Erythroblast (primary cell): ENCODE data around the gene DAAM1.

ENCODE experiments used
- GATA1 ChIP-seq: IDR thresholded peaks from 2 replicates; pipeline ENCODE4 v1.6.1; 2011; ENCODE audit warnings: low read depth, mild to moderate bottlenecking, control low read depth, low read length, moderate library complexity
- POLR2A ChIP-seq: IDR thresholded peaks from 2 replicates; pipeline ENCODE4 v1.6.1; 2011; ENCODE audit warnings: mild to moderate bottlenecking, low read length

GRCh38 chr14:59166258-59166657 is 22.2 kb upstream of the DAAM1 start:
- no peak for TF ChIP-seq POLR2A
- TF ChIP-seq GATA1 = no peak
